ENCODE measurements around the gene SMOC1.
A peak's percentile ranks its signal among the peaks of the same experiment; 100 is the strongest.

Gene SMOC1

GRCh38 chr14:70033116-70033515 lies 153.9 kb downstream of the SMOC1 start:
- H3K27me3 Mint-ChIP-seq (ENCODE audit: low read depth, poor library complexity) = peaks cover 7% of the 10 kb centered on the region
- H3K36me3 Mint-ChIP-seq (ENCODE audit: low read depth) = peaks cover 26% of the 10 kb centered on the region
- H3K4me1 Mint-ChIP-seq = no peaks in the 10 kb centered on the region
- no peak for TF ChIP-seq CTCF (IDR thresholded peaks at IDR 0.05)
- no peaks in the 10 kb centered on the region for H3K9me3 Mint-ChIP-seq
- H3K4me3 Mint-ChIP-seq = no peak overlapping the region
- DNase-seq = no peak
- H3K27ac Mint-ChIP-seq = peak overlapping the region; percentile 29

- H3K36me3 Mint-ChIP-seq (ENCODE audit: low read depth) = peaks cover 26% of the 10 kb centered on the region
- no peaks in the 10 kb centered on the region for H3K9me3 Mint-ChIP-seq
- H3K4me1 Mint-ChIP-seq = no peaks in the 10 kb centered on the region
- DNase-seq = no peak
- no peak overlapping the region for H3K4me3 Mint-ChIP-seq
- H3K27ac Mint-ChIP-seq = no peak overlapping the region
- no peak for TF ChIP-seq CTCF (IDR thresholded peaks at IDR 0.05)
- H3K27me3 Mint-ChIP-seq (ENCODE audit: low read depth, poor library complexity) = peaks cover 8% of the 10 kb centered on the region
Observed at GRCh38 chr14:70033561-70033960, 154.3 kb downstream of the SMOC1 start.

- no peak overlapping the region for H3K27ac Mint-ChIP-seq
- no peaks in the 10 kb centered on the region for H3K4me1 Mint-ChIP-seq
- peaks cover 26% of the 10 kb centered on the region for H3K36me3 Mint-ChIP-seq (ENCODE audit: low read depth)
- no peak for TF ChIP-seq CTCF (IDR thresholded peaks at IDR 0.05)
- peaks cover 8% of the 10 kb centered on the region for H3K27me3 Mint-ChIP-seq (ENCODE audit: low read depth, poor library complexity)
- no peak for DNase-seq
- H3K9me3 Mint-ChIP-seq = no peaks in the 10 kb centered on the region
- H3K4me3 Mint-ChIP-seq = no peak overlapping the region
Observed at GRCh38 chr14:70034257-70034656, 155.0 kb downstream of the SMOC1 start.

GRCh38 chr14:70036665-70037064 lies 157.4 kb downstream of the SMOC1 start:
- Mint-ChIP-seq H3K36me3 (ENCODE audit: low read depth) (peaks cover 15% of the 10 kb centered on the region), H3K27ac (no peak overlapping the region), H3K4me1 (no peaks in the 10 kb centered on the region), H3K27me3 (ENCODE audit: low read depth, poor library complexity) (peaks cover 15% of the 10 kb centered on the region), H3K9me3 (no peaks in the 10 kb centered on the region), H3K4me3 (no peak overlapping the region)
- DNase-seq = peak; percentile 39
- peak; percentile 36 for TF ChIP-seq CTCF (IDR thresholded peaks at IDR 0.05)

- Mint-ChIP-seq H3K4me1 (no peaks in the 10 kb centered on the region), H3K27ac (no peak overlapping the region), H3K4me3 (no peak overlapping the region), H3K36me3 (ENCODE audit: low read depth) (no peaks in the 10 kb centered on the region), H3K9me3 (no peaks in the 10 kb centered on the region), H3K27me3 (ENCODE audit: low read depth, poor library complexity) (peaks cover 24% of the 10 kb centered on the region)
- no peak for TF ChIP-seq CTCF (IDR thresholded peaks at IDR 0.05)
- DNase-seq = no peak
Observed at GRCh38 chr14:70043001-70043400, 163.8 kb downstream of the SMOC1 start.

- no peak for TF ChIP-seq CTCF (IDR thresholded peaks at IDR 0.05)
- Mint-ChIP-seq H3K4me1 (peaks cover 6% of the 10 kb centered on the region), H3K36me3 (ENCODE audit: low read depth) (no peaks in the 10 kb centered on the region), H3K27me3 (ENCODE audit: low read depth, poor library complexity) (peaks cover 16% of the 10 kb centered on the region), H3K9me3 (no peaks in the 10 kb centered on the region), H3K4me3 (no peak overlapping the region), H3K27ac (no peak overlapping the region)
- DNase-seq = no peak
Observed at GRCh38 chr14:70045310-70045709, 166.1 kb downstream of the SMOC1 start.
